SU-DHL-6 (cell line): ENCODE data around the gene INKA2.
A peak's percentile ranks its signal among the peaks of the same experiment; 100 is the strongest.

Source experiments
- H2AFZ ChIP-seq: fragments of 200-600 bp; sonication (generic); 2 replicates; pipeline ENCODE4 v1.6.1; 2014; ENCODE audit warnings: low read depth, mild to moderate bottlenecking, moderate library complexity, mixed read lengths, antibody characterized with exemption, low read length; ENCODE audit not compliant: severe bottlenecking
- H3F3A ChIP-seq: fragments of 200-600 bp; shearing (Covaris generic); 2 replicates; pipeline ENCODE4 v1.6.0; 2016; ENCODE audit warnings: antibody characterized with exemption, mild to moderate bottlenecking; ENCODE audit not compliant: insufficient read depth
- H3K27ac ChIP-seq: fragments of 200-600 bp; sonication (generic); 2 replicates; pipeline ENCODE4 v1.5.1; 2016; ENCODE audit warnings: low read depth, mild to moderate bottlenecking, low read length, moderate library complexity, mixed read lengths
- H3K27me3 ChIP-seq: fragments of 200-600 bp; sonication (generic), shearing (Covaris generic); 2 replicates; pipeline ENCODE4 v1.6.0; 2014; ENCODE audit warnings: mild to moderate bottlenecking, low read length
- H3K36me3 ChIP-seq: fragments of 200-600 bp; sonication (generic); 2 replicates; pipeline ENCODE4 v1.6.1; 2014; ENCODE audit warnings: mild to moderate bottlenecking, low read length, mixed read lengths
- H3K4me2 ChIP-seq: fragments of 300-600, 200-600 bp; shearing (Covaris generic), sonication (generic); 2 replicates; pipeline ENCODE4 v1.6.0; 2014; ENCODE audit warnings: low read length, low read depth, mild to moderate bottlenecking; ENCODE audit not compliant: poor library complexity, severe bottlenecking
- H3K4me3 ChIP-seq: fragments of 200-600 bp; sonication (generic); 2 replicates; pipeline ENCODE4 v1.5.1; 2014; ENCODE audit warnings: antibody characterized with exemption, low read length, mild to moderate bottlenecking, mixed read lengths; ENCODE audit not compliant: insufficient read depth, poor library complexity, severe bottlenecking
- H3K79me2 ChIP-seq: fragments of 200-600 bp; sonication (generic); 2 replicates; pipeline ENCODE4 v1.6.1; 2014; ENCODE audit warnings: mild to moderate bottlenecking, low read length, moderate library complexity; ENCODE audit not compliant: insufficient read depth
- H3K9ac ChIP-seq: fragments of 200-600 bp; sonication (generic); 2 replicates; pipeline ENCODE4 v1.7.0; 2014; ENCODE audit warnings: mild to moderate bottlenecking, low read length
- H3K9me2 ChIP-seq: fragments of 200-600 bp; sonication (generic); replicated peaks from 2 replicates; pipeline ENCODE4 v1.6.1; 2014; ENCODE audit warnings: low read length; ENCODE audit not compliant: insufficient read depth
- H3K9me3 ChIP-seq: fragments of 200-600 bp; sonication (generic); 2 replicates; pipeline ENCODE4 v1.6.1; 2014; ENCODE audit warnings: low read length, mixed read lengths; ENCODE audit not compliant: insufficient read depth
- H4K20me1 ChIP-seq: fragments of 200-600 bp; sonication (generic); 2 replicates; pipeline ENCODE4 v1.6.1; 2014; ENCODE audit warnings: low read depth, mild to moderate bottlenecking, antibody characterized with exemption, low read length, moderate library complexity, mixed read lengths
- CTCF ChIP-seq: fragments of 200-600 bp; sonication (generic); IDR thresholded peaks from one replicate; pipeline ENCODE4 v1.5.1; 2017; ENCODE audit warnings: antibody characterized with exemption, mild to moderate bottlenecking, low read length, moderate library complexity; ENCODE audit not compliant: insufficient read depth, poor library complexity, severe bottlenecking
- EZH2phosphoT487 ChIP-seq: fragments of 200-600 bp; sonication (generic), shearing (Covaris generic); conservative IDR thresholded peaks from 2 replicates; pipeline ENCODE4 v1.6.1; 2018; ENCODE audit warnings: mild to moderate bottlenecking, antibody characterized with exemption, low read length, moderate library complexity, mixed read lengths

Gene INKA2

GRCh38 chr1:111737216-111738132 is 1.7 kb downstream of the INKA2 start:
- Histone ChIP-seq H3K4me3 (peak overlapping the region; percentile 57), H3K9ac (peak overlapping the region; percentile 79), H2AFZ (no peak overlapping the region)

GRCh38 chr1:111736548-111737215 is 2.5 kb downstream of the INKA2 start:
- Histone ChIP-seq H3K27me3 (no peaks in the 10 kb centered on the region), H3K4me2 (no peak overlapping the region), H3K9ac (no peak overlapping the region), H3K9me2 (no peaks in the 10 kb centered on the region), H4K20me1 (no peaks in the 10 kb centered on the region), H3K4me3 (no peak overlapping the region), H3K79me2 (no peaks in the 10 kb centered on the region), H3K27ac (no peak overlapping the region), H3K36me3 (no peaks in the 10 kb centered on the region; the same call in 1 of the 2 replicates), H3F3A (no peaks in the 10 kb centered on the region), H2AFZ (no peak overlapping the region), H3K9me3 (no peaks in the 10 kb centered on the region)
- no peak for TF ChIP-seq EZH2phosphoT487
- no peak for TF ChIP-seq CTCF

More at GRCh38 chr1:111737216-111738132, 1.7 kb downstream of the INKA2 start:
- Histone ChIP-seq H3K27ac (peak overlapping the region; percentile 15; the same call in 1 of the 2 replicates), H3K36me3 (no peaks in the 10 kb centered on the region; the same call in 1 of the 2 replicates), H3K9me2 (no peaks in the 10 kb centered on the region), H3F3A (no peaks in the 10 kb centered on the region), H3K9me3 (no peaks in the 10 kb centered on the region), H4K20me1 (no peaks in the 10 kb centered on the region), H3K27me3 (no peaks in the 10 kb centered on the region), H3K79me2 (no peaks in the 10 kb centered on the region), H3K4me2 (peak overlapping the region; percentile 59)
- TF ChIP-seq CTCF = no peak
- TF ChIP-seq EZH2phosphoT487 = no peak

- no peaks in the 10 kb centered on the region for H4K20me1 ChIP-seq
- H2AFZ ChIP-seq = no peak overlapping the region
- no peak overlapping the region for H3K27ac ChIP-seq
- no peak for TF ChIP-seq EZH2phosphoT487
- TF ChIP-seq CTCF = no peak
- no peak overlapping the region for H3K4me2 ChIP-seq
- no peaks in the 10 kb centered on the region; the same call in 1 of the 2 replicates for H3K36me3 ChIP-seq
- no peaks in the 10 kb centered on the region for H3K9me3 ChIP-seq
- H3K9ac ChIP-seq = no peak overlapping the region
- H3K79me2 ChIP-seq = no peaks in the 10 kb centered on the region
- H3K4me3 ChIP-seq = no peak overlapping the region
- H3F3A ChIP-seq = no peaks in the 10 kb centered on the region
- H3K27me3 ChIP-seq = no peaks in the 10 kb centered on the region
- no peaks in the 10 kb centered on the region for H3K9me2 ChIP-seq
These were observed 3.2 kb downstream of the INKA2 start for GRCh38 chr1:111735858-111736544.
